CD4-positive, alpha-beta T cell treated with Interleukin-21 for 1 hour (primary cell): Measurements from ENCODE around the gene STX18.

Experiments used
- DNase-seq: peaks from one replicate; pipeline ENCODE4 v3.0.0-alpha.2; 2020

STX18 gene

GRCh38 chr4:4374388-4375098, 167.3 kb downstream of the STX18 start:
- no peak for DNase-seq
